HG03060 (cell line): ENCODE results near the gene DDC.
A peak's percentile ranks its signal among the peaks of the same experiment; 100 is the strongest.
"Not testable (repeated sequence)": the region's sequence is repeated elsewhere in the genome, so short reads cannot be mapped to it uniquely, and the experiment has no call there.

Experiments
- ATAC-seq: cut with Tn5 transposase; IDR thresholded peaks from one replicate; pipeline ENCODE4 v1.9.1; 2021; ENCODE audit warnings: low read depth, moderate number of reproducible peaks; ENCODE audit not compliant: unreplicated experiment

DDC gene

GRCh38 chr7:50462361-50462760, 102.8 kb downstream of the DDC start:
- ATAC-seq: no peak

- no peak for ATAC-seq
Measured at GRCh38 chr7:50461695-50462094, 103.5 kb downstream of the DDC start.

GRCh38 chr7:50459183-50459582, 106.0 kb downstream of the DDC start:
- not testable (repeated sequence) for ATAC-seq

GRCh38 chr7:50458651-50459050, 106.6 kb downstream of the DDC start:
- not testable (repeated sequence) for ATAC-seq

GRCh38 chr7:50456371-50457123, 108.7 kb downstream of the DDC start:
- ATAC-seq: no peak

GRCh38 chr7:50455658-50456057, 109.5 kb downstream of the DDC start:
- no peak for ATAC-seq

- no peak for ATAC-seq
Measured at GRCh38 chr7:50454968-50455367, 110.2 kb downstream of the DDC start.

GRCh38 chr7:50450590-50451032, 114.6 kb downstream of the DDC start:
- ATAC-seq: peak; percentile 4

GRCh38 chr7:50449881-50450589, 115.2 kb downstream of the DDC start, which contains the start of gene FIGNL1:
Gene FIGNL1, minus strand, starts transcription at chr7:50450350. Its CDS starts 3,063 bp downstream, at chr7:50447287.
- ATAC-seq: peak; percentile 31

GRCh38 chr7:50449501-50449880, 115.7 kb downstream of the DDC start:
- peak; percentile 1 for ATAC-seq

- peak; percentile 27 for ATAC-seq
Measured at GRCh38 chr7:50448823-50449222, 116.4 kb downstream of the DDC start.

- peak; percentile 55 for ATAC-seq
Measured at GRCh38 chr7:50446542-50446960, 118.7 kb downstream of the DDC start.

GRCh38 chr7:50436133-50436806, 128.9 kb downstream of the DDC start:
- no peak for ATAC-seq

GRCh38 chr7:50431722-50432305, 133.4 kb downstream of the DDC start:
- ATAC-seq: no peak

GRCh38 chr7:50431316-50431715, 133.9 kb downstream of the DDC start:
- no peak for ATAC-seq

- no peak for ATAC-seq
Measured at GRCh38 chr7:50428911-50429310, 136.3 kb downstream of the DDC start.

- ATAC-seq: no peak
Measured at GRCh38 chr7:50427518-50427917, 137.7 kb downstream of the DDC start.

GRCh38 chr7:50426280-50427045, 138.7 kb downstream of the DDC start:
- no peak for ATAC-seq

- no peak for ATAC-seq
Measured at GRCh38 chr7:50425318-50425717, 139.9 kb downstream of the DDC start.

GRCh38 chr7:50423860-50424259, 141.3 kb downstream of the DDC start:
- ATAC-seq: no peak
